Measurements from ENCODE around the gene GALNT10.

GALNT10 gene

DNA sequence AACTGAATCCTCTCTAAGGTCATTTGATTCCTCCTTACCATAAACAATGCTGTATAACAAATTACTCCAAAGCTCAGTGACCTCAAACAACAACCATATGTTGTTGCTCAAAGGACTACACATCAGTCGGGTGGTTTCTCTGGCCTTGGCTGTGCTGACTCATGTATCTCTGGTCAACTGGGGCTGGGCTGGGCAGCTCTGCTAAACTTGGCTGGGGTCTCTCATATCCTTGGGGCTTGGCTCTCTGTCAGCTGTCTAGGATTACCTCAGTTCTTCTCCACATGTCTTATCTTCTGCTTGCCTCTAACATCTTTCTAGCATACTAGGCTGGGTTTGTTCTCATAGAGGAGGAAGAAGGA lies 86.4 kb downstream of the GALNT10 start:
- Histone ChIP-seq H3K36me3 (ENCODE audit: control insufficient read depth, low read length) (no peaks in the 10 kb centered on the region), H3K27ac (ENCODE audit: low read depth, low read length) (no peak overlapping the region), H3K9me2 (replicated peaks; ENCODE audit: control insufficient read depth, low read length) (no peaks in the 10 kb centered on the region), H3K9me3 (ENCODE audit: control insufficient read depth, insufficient read depth, low read length) (no peaks in the 10 kb centered on the region), H3K4me1 (ENCODE audit: control insufficient read depth, low read length) (no peaks in the 10 kb centered on the region), H4K20me1 (ENCODE audit: control insufficient read depth, insufficient read depth, low read depth, low read length) (no peaks in the 10 kb centered on the region; the same call in 1 of the 2 replicates), H3K4me3 (ENCODE audit: low read length) (no peak overlapping the region), H3K4me2 (ENCODE audit: low read length) (no peak overlapping the region), H3K79me2 (ENCODE audit: control insufficient read depth, low read length) (no peaks in the 10 kb centered on the region), H3F3A (ENCODE audit: control insufficient read depth, insufficient read depth) (no peaks in the 10 kb centered on the region), H3K27me3 (ENCODE audit: control insufficient read depth, low read length) (peaks cover 4% of the 10 kb centered on the region; the same call in 1 of the 2 replicates)
- TF ChIP-seq EZH2phosphoT487 (IDR thresholded peaks at IDR 0.05; ENCODE audit: borderline replicate concordance, low read length): no peak
- TF ChIP-seq, protein P1, sequence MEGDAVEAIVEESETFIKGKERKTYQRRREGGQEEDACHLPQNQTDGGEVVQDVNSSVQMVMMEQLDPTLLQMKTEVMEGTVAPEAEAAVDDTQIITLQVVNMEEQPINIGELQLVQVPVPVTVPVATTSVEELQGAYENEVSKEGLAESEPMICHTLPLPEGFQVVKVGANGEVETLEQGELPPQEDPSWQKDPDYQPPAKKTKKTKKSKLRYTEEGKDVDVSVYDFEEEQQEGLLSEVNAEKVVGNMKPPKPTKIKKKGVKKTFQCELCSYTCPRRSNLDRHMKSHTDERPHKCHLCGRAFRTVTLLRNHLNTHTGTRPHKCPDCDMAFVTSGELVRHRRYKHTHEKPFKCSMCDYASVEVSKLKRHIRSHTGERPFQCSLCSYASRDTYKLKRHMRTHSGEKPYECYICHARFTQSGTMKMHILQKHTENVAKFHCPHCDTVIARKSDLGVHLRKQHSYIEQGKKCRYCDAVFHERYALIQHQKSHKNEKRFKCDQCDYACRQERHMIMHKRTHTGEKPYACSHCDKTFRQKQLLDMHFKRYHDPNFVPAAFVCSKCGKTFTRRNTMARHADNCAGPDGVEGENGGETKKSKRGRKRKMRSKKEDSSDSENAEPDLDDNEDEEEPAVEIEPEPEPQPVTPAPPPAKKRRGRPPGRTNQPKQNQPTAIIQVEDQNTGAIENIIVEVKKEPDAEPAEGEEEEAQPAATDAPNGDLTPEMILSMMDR (IDR thresholded peaks at IDR 0.05; ENCODE audit: low read depth, low read length, poor library complexity, severe bottlenecking): no peak

DNA sequence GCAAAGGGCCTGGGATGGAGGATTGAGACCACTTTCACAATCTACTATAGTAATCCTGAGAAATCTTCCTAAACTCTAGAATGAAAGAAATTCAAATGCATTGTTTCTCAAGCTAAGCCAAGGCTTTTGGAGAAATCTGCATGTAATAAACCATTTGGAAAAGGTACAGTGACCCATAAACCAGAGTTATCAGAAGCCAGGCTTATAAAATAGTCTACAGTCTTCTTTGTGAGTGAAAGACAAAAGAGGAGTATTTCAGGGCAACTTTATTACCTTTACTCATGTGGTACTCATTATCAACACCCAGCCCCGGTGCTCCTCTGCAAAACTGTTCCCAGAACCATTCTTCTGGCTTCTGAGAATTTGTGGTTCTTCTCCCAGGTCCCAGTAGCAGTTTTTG lies 87.0 kb downstream of the GALNT10 start:
- Histone ChIP-seq H3K79me2 (ENCODE audit: control insufficient read depth, low read length) (no peaks in the 10 kb centered on the region), H3K9me2 (replicated peaks; ENCODE audit: control insufficient read depth, low read length) (no peaks in the 10 kb centered on the region), H3K27ac (ENCODE audit: low read depth, low read length) (no peak overlapping the region), H3K4me3 (ENCODE audit: low read length) (no peak overlapping the region), H4K20me1 (ENCODE audit: control insufficient read depth, insufficient read depth, low read depth, low read length) (no peaks in the 10 kb centered on the region; the same call in 1 of the 2 replicates), H3K36me3 (ENCODE audit: control insufficient read depth, low read length) (no peaks in the 10 kb centered on the region), H3K27me3 (ENCODE audit: control insufficient read depth, low read length) (peaks cover 4% of the 10 kb centered on the region; the same call in 1 of the 2 replicates), H3K4me1 (ENCODE audit: control insufficient read depth, low read length) (no peaks in the 10 kb centered on the region), H3K4me2 (ENCODE audit: low read length) (no peak overlapping the region), H3K9me3 (ENCODE audit: control insufficient read depth, insufficient read depth, low read length) (no peaks in the 10 kb centered on the region), H3F3A (ENCODE audit: control insufficient read depth, insufficient read depth) (no peaks in the 10 kb centered on the region)
- TF ChIP-seq EZH2phosphoT487 (IDR thresholded peaks at IDR 0.05; ENCODE audit: borderline replicate concordance, low read length): no peak
- TF ChIP-seq, protein P1 (IDR thresholded peaks at IDR 0.05; ENCODE audit: low read depth, low read length, poor library complexity, severe bottlenecking): no peak

DNA sequence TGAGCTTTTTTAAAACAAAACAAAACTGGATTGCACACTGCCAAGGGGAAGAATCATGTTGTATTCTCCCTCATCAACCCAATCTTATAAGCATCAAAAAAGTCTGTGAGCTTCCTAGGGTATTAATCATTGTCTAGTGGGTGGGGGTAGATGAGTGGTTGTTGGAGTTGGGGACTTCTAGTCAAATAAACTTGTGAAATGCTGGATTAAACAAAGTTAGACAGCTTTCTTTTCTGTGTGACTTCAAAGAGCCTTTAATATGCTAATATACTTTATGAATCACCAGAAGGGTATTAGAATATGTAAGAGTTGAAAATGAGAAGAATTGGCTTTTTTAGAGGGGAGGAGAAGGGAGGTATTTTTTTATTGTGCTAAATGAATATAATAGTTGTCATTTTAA lies 87.7 kb downstream of the GALNT10 start:
- Histone ChIP-seq H3K4me2 (ENCODE audit: low read length) (no peak overlapping the region), H3K79me2 (ENCODE audit: control insufficient read depth, low read length) (no peaks in the 10 kb centered on the region), H3K27me3 (ENCODE audit: control insufficient read depth, low read length) (peaks cover 4% of the 10 kb centered on the region; the same call in 1 of the 2 replicates), H3F3A (ENCODE audit: control insufficient read depth, insufficient read depth) (no peaks in the 10 kb centered on the region), H3K27ac (ENCODE audit: low read depth, low read length) (no peak overlapping the region), H3K9me2 (replicated peaks; ENCODE audit: control insufficient read depth, low read length) (no peaks in the 10 kb centered on the region), H3K4me3 (ENCODE audit: low read length) (no peak overlapping the region), H3K9me3 (ENCODE audit: control insufficient read depth, insufficient read depth, low read length) (no peaks in the 10 kb centered on the region), H3K36me3 (ENCODE audit: control insufficient read depth, low read length) (no peaks in the 10 kb centered on the region), H3K4me1 (ENCODE audit: control insufficient read depth, low read length) (no peaks in the 10 kb centered on the region), H4K20me1 (ENCODE audit: control insufficient read depth, insufficient read depth, low read depth, low read length) (no peaks in the 10 kb centered on the region; the same call in 1 of the 2 replicates)
- TF ChIP-seq EZH2phosphoT487 (IDR thresholded peaks at IDR 0.05; ENCODE audit: borderline replicate concordance, low read length): no peak
- TF ChIP-seq, protein P1 (IDR thresholded peaks at IDR 0.05; ENCODE audit: low read depth, low read length, poor library complexity, severe bottlenecking): no peak
